ENCODE data around the gene TRPM3.
"Not testable (repeated sequence)": the region's sequence is repeated elsewhere in the genome, so short reads cannot be mapped to it uniquely, and the experiment has no call there.

DNA sequence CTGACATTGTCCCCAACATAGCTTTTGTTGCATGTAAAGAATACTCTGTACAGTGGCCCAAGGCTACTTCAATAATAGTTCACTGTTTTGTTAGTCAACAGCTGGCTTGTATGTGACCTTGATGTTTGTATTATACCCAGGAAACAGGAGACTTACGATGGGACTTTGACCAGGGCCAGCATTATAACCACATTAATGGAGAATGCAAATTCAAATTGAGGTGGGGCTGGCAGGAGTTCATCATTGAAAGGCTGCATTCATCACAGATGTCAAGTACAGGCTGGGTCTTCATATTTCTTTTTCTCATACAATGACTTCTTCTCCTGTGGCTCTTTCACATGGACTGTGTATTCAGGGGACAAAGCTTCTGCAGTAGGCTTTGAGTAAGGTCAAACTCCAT is 414.6 kb downstream of the TRPM3 start:
- TF ChIP-seq, protein P1, sequence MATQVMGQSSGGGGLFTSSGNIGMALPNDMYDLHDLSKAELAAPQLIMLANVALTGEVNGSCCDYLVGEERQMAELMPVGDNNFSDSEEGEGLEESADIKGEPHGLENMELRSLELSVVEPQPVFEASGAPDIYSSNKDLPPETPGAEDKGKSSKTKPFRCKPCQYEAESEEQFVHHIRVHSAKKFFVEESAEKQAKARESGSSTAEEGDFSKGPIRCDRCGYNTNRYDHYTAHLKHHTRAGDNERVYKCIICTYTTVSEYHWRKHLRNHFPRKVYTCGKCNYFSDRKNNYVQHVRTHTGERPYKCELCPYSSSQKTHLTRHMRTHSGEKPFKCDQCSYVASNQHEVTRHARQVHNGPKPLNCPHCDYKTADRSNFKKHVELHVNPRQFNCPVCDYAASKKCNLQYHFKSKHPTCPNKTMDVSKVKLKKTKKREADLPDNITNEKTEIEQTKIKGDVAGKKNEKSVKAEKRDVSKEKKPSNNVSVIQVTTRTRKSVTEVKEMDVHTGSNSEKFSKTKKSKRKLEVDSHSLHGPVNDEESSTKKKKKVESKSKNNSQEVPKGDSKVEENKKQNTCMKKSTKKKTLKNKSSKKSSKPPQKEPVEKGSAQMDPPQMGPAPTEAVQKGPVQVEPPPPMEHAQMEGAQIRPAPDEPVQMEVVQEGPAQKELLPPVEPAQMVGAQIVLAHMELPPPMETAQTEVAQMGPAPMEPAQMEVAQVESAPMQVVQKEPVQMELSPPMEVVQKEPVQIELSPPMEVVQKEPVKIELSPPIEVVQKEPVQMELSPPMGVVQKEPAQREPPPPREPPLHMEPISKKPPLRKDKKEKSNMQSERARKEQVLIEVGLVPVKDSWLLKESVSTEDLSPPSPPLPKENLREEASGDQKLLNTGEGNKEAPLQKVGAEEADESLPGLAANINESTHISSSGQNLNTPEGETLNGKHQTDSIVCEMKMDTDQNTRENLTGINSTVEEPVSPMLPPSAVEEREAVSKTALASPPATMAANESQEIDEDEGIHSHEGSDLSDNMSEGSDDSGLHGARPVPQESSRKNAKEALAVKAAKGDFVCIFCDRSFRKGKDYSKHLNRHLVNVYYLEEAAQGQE (IDR thresholded peaks at IDR 0.05; ENCODE audit: insufficient read depth in 1 of 2, low read depth in 2 of 2, low read length in 1 of 2): not testable (repeated sequence)
- TF ChIP-seq, protein P2, sequence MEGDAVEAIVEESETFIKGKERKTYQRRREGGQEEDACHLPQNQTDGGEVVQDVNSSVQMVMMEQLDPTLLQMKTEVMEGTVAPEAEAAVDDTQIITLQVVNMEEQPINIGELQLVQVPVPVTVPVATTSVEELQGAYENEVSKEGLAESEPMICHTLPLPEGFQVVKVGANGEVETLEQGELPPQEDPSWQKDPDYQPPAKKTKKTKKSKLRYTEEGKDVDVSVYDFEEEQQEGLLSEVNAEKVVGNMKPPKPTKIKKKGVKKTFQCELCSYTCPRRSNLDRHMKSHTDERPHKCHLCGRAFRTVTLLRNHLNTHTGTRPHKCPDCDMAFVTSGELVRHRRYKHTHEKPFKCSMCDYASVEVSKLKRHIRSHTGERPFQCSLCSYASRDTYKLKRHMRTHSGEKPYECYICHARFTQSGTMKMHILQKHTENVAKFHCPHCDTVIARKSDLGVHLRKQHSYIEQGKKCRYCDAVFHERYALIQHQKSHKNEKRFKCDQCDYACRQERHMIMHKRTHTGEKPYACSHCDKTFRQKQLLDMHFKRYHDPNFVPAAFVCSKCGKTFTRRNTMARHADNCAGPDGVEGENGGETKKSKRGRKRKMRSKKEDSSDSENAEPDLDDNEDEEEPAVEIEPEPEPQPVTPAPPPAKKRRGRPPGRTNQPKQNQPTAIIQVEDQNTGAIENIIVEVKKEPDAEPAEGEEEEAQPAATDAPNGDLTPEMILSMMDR (IDR thresholded peaks at IDR 0.05): not testable (repeated sequence)
- TF ChIP-seq POLR2AphosphoS5 (IDR thresholded peaks at IDR 0.05; ENCODE audit: low read depth, low read length); SIN3A (IDR thresholded peaks at IDR 0.05; ENCODE audit: borderline replicate concordance, insufficient read depth, low read depth, low read length); TCF7L2 (IDR thresholded peaks at IDR 0.05; ENCODE audit: low read depth, low read length): not testable (repeated sequence)

All from Panc1 (cell line).